ENCODE data around the gene DDO. TPM values are rescaled to one million over a fixed set of nuclear protein-coding genes. Genes with fewer than 3 reads are reported as not detected.
A peak's percentile ranks its signal among the peaks of the same experiment; 100 is the strongest.
"Not testable (repeated sequence)": the region's sequence is repeated elsewhere in the genome, so short reads cannot be mapped to it uniquely, and the experiment has no call there.

Gene DDO, protein sequence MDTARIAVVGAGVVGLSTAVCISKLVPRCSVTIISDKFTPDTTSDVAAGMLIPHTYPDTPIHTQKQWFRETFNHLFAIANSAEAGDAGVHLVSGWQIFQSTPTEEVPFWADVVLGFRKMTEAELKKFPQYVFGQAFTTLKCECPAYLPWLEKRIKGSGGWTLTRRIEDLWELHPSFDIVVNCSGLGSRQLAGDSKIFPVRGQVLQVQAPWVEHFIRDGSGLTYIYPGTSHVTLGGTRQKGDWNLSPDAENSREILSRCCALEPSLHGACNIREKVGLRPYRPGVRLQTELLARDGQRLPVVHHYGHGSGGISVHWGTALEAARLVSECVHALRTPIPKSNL
- total RNA-seq (2014; rRNA removed; shearing (Covaris generic)) = 0.53 TPM in 1 of 2 replicates, not detected in the other

DNA sequence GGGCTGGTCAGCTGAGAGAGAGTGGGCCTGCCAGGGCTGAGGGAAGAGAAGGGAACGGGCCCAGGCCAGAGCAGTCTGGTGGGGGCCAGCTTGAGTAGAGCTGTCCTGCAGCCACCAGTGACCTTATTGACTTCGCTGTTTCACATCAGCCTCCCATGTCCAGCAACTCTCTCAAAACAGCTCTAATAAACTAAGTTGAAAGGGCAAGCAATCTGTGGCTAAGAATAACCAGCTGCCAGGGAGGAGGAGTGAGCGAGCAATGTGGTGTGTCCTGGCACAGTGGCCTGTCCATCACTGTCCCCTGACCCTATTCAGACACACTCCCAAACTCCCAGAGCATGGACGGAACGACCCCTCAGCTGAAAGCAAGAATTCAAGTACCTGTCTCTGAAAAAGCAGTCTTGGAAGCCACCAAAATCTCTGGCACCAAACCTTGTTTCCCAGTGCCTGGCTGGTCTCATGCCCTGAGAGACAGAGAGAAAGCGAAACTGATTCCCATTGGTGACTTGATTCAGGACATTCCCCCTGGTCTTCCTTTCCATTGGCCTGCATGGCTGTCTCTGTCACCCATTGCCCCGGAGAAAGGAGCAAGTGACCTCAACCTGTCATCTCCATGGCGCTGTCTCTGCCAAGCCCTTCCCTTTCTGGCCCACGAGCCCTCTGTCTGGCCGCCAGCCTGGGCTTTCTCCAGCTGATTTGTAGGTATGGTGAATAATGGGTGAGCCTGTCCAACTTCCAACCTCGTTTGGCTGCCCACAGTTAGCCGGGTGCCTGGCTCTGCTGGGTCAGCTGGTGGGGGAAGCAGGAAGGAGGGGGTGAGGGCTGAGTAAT, at the start of gene DDO:
Gene DDO (minus strand): TSS at position 490 of the 831 bp plus-strand sequence. CDS start 2,113 bp downstream, outside the sequence.
- peak within 1 kb of the TSS; percentile 9 for H3K4me3 ChIP-seq
- no peaks in the 10 kb centered on the region for H3K9me3 ChIP-seq (replicated peaks)
- H3K27me3 ChIP-seq (replicated peaks) = no peaks in the 10 kb centered on the region
- DNase-seq (ENCODE audit: low read depth in 1 of 2, low spot score in 2 of 2) = peak in 1 of 2 experiments; percentile 20
- H3K4me1 ChIP-seq (replicated peaks) = peaks cover 7% of the 10 kb centered on the region; the same call in 1 of the 2 replicates
- no peak within 1 kb of the TSS for H3K27ac ChIP-seq
- no peaks in the 10 kb centered on the region for H3K36me3 ChIP-seq

DNA sequence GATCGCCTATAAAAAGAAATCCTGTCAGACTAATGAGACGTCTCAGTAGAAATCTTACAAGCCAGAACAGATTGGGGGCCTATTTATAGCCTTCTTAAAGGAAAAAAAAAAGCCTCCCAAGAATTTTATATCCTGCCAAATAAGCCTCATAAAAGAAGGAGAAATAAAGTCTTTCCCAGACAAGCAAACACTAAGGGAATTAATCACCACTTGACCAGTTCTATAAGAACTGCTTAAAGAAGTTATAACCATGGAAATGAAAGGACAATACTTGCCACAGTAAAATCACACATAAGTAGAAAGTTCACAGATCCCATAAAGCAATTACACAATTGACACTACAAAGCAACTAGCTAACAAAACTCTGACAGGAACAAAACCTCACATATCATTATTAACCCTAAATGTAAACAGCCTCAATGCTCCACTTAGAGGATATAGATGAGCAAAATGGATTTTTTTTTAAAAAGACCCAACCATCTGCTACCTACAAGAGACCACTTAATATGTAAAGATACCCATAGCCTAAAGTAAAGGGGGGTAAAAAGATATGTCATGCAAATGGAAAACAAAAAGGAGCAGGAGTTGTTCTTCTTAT, 47.6 kb upstream of the DDO start:
- Histone ChIP-seq H3K4me1 (replicated peaks) (no peaks in the 10 kb centered on the region), H3K27ac (no peak overlapping the region), H3K36me3 (no peaks in the 10 kb centered on the region), H3K4me3 (no peak overlapping the region), H3K27me3 (replicated peaks) (0 out of 2 replicates have a peak, but pooled peaks cover 4% of the 10 kb centered on the region), H3K9me3 (replicated peaks) (peaks cover 9% of the 10 kb centered on the region; the same call in 1 of the 2 replicates)
- DNase-seq (ENCODE audit: low read depth in 1 of 2, low spot score in 2 of 2) = no peak

DNA sequence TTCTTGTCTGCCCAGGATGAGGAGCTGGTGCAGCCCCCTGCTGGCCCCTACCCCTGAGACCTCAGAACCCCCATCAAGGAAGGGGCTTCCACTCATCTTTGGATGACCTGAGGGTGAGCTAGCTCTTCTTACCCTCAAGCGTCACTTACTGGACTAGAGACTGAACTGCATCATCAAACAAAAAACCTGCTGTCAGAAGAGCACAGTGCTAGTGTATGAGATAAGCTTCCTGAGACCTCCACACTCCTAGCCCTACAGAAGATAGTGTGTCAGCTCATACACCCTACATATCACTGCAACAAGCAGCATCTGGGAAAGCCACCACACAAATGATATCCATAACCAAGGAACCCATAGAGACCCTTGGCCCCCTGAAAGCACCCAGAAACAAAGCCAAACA, 46.0 kb upstream of the DDO start:
- no peak overlapping the region for H3K27ac ChIP-seq
- no peaks in the 10 kb centered on the region for H3K4me1 ChIP-seq (replicated peaks)
- no peaks in the 10 kb centered on the region for H3K36me3 ChIP-seq
- no peak overlapping the region for H3K4me3 ChIP-seq
- H3K9me3 ChIP-seq (replicated peaks) = peaks cover 9% of the 10 kb centered on the region; the same call in 1 of the 2 replicates
- H3K27me3 ChIP-seq (replicated peaks) = 0 out of 2 replicates have a peak, but pooled peaks cover 4% of the 10 kb centered on the region
- DNase-seq (ENCODE audit: low read depth in 1 of 2, low spot score in 2 of 2) = no peak

DNA sequence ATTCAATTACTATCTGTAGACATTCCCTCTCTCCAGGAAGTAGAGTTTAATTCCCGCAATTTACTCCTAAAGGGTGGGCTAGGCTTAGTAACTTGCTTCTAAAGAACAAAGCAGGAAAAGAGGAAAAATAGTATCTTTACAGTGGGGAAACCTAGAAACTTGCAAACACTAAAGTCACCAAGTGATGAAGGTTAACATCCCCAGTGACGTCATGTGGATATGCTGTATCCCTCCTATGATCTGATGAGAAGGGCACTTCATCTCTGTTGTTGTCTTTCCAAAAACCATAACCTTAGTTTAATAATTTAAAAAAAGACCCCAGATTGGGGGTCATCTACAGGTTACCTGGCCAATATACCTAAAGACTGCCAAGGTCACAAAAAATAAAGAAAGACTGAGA, 43.8 kb upstream of the DDO start:
- no peak for DNase-seq (ENCODE audit: low read depth in 1 of 2, low spot score in 2 of 2)
- H3K9me3 ChIP-seq (replicated peaks) = peaks cover 9% of the 10 kb centered on the region; the same call in 1 of the 2 replicates

DNA sequence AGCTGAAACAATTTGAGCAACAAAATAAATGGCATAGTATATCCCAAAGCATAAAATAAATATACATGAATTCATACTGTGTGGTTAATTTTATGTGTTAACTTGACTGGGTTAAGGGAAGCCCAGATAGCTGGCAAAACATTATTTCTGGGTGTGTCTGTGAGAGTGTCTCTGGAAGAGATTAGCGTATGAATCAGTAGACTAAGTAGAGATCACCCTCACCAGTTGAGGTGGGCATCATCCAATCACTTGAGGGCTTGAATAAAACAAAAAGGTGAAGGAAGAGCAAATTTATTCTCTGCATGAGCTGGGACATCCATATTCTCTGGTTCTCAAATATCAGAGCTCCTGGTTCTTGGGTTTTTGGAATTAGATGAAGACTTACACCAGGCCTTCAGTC, 43.1 kb upstream of the DDO start:
- no peaks in the 10 kb centered on the region for H3K27me3 ChIP-seq (replicated peaks)
- no peak overlapping the region for H3K4me3 ChIP-seq
- peaks cover 9% of the 10 kb centered on the region; the same call in 1 of the 2 replicates for H3K9me3 ChIP-seq (replicated peaks)
- no peaks in the 10 kb centered on the region for H3K36me3 ChIP-seq
- no peaks in the 10 kb centered on the region for H3K4me1 ChIP-seq (replicated peaks)
- DNase-seq (ENCODE audit: low read depth in 1 of 2, low spot score in 2 of 2) = no peak
- H3K27ac ChIP-seq = no peak overlapping the region

More for the DNA sequence above, 43.8 kb upstream of the DDO start:
- H3K27ac ChIP-seq = no peak overlapping the region
- H3K27me3 ChIP-seq (replicated peaks) = no peaks in the 10 kb centered on the region
- H3K4me3 ChIP-seq = no peak overlapping the region
- no peaks in the 10 kb centered on the region for H3K36me3 ChIP-seq
- H3K4me1 ChIP-seq (replicated peaks) = no peaks in the 10 kb centered on the region

DNA sequence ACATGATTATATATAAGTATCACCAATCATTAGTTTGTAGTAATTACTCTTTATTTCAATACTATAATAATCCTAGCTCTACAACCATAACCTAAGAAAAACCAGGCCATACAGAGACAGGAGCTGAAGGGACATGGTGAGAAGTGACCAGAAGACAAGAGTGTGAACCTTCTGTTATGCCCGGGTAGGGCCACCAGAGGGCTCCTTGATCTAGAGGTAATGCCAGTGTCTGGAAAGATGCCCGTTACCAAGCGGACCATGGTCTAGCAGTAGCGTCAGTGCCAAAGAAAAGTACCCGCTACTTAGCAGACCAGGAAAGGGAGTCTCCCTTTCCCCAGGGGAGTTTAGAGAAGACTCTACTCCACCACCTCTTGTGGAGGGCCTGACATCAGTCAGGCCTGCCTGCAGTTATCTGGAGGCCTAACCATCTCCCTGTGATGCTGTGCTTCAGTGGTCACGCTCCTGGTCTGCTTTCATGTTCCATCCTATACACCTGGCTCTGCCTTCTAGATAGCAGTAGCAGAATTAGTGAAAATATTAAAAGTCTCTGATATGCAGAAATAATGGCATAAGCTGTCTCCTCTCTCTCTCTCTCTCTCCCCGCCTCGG, 42.3 kb upstream of the DDO start:
- not testable (repeated sequence) for H3K9me3 ChIP-seq (replicated peaks); H3K27me3 ChIP-seq (replicated peaks); H3K27ac ChIP-seq; H3K4me1 ChIP-seq (replicated peaks); H3K36me3 ChIP-seq; H3K4me3 ChIP-seq
- peak; percentile 20 to 61 for DNase-seq (ENCODE audit: low read depth in 1 of 2, low spot score in 2 of 2)

DNA sequence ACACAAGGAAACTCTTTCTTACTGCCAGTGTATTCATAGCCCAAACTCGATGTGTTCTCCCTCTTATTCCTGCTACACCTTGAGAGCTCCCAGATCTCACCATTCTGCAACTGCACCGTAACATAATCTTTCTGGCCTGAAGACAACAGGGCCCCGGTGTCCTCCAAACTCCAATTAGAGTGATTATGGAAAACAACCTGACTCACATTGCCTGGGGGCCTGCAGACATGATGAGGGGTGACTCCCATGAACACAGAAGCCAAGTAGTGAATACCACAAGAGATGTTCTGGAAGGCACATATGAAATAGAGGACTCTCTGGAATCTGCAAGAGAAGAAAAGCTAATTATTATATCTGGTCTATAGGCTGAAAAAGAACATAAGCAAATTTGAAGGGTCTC, 41.3 kb upstream of the DDO start:
- no peaks in the 10 kb centered on the region for H3K36me3 ChIP-seq
- no peak overlapping the region for H3K27ac ChIP-seq
- H3K4me1 ChIP-seq (replicated peaks) = no peaks in the 10 kb centered on the region
- H3K9me3 ChIP-seq (replicated peaks) = peaks cover 3% of the 10 kb centered on the region; the same call in 1 of the 2 replicates
- no peaks in the 10 kb centered on the region for H3K27me3 ChIP-seq (replicated peaks)
- no peak for DNase-seq (ENCODE audit: low read depth in 1 of 2, low spot score in 2 of 2)
- H3K4me3 ChIP-seq = no peak overlapping the region

- H3K4me1 ChIP-seq (replicated peaks) = no peaks in the 10 kb centered on the region
- no peaks in the 10 kb centered on the region for H3K36me3 ChIP-seq
- H3K27me3 ChIP-seq (replicated peaks) = 0 out of 2 replicates have a peak, but pooled peaks cover 7% of the 10 kb centered on the region
- no peak overlapping the region for H3K4me3 ChIP-seq
- H3K27ac ChIP-seq = no peak overlapping the region
- H3K9me3 ChIP-seq (replicated peaks) = no peaks in the 10 kb centered on the region
- DNase-seq (ENCODE audit: low read depth in 1 of 2, low spot score in 2 of 2) = no peak
Measured at GRCh38 chr6:110449541-110449895, 34.1 kb upstream of the DDO start.

DNA sequence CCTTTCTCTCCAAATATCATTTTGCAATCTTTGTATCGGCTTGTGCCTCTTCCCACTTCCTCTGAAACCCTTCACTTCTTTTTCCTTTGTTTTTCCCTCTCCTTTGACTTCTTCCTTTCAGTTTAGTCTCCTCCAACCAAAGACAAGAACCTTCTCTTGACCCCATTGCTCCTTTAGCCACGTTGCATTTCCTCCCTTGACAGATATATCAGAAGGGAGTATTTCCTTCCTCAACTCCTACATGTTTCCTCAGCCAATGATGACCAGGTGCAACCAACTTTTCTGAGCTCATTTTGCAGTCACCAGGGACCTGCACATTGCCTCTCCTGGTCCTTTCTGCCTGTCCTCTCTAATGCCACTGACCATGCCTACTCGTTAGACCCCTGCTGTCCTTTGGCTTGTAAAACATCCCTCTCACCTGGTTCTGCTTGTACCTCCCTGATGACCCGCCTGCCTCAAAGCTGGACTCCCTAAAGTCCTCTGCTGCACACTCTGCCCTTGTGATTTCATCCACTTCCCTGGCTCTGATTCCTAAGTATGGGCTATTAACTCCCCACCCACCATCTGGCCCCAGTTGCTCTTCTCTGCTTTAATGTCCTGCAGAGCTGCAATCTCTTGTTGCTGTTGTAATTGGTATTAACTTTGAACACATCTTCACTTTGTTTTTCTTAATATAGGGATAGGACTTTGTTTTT, 33.6 kb upstream of the DDO start:
- DNase-seq (ENCODE audit: low read depth in 1 of 2, low spot score in 2 of 2) = no peak
- Histone ChIP-seq H3K4me1 (replicated peaks) (no peaks in the 10 kb centered on the region), H3K36me3 (no peaks in the 10 kb centered on the region), H3K27ac (no peak overlapping the region), H3K4me3 (no peak overlapping the region), H3K9me3 (replicated peaks) (no peaks in the 10 kb centered on the region), H3K27me3 (replicated peaks) (0 out of 2 replicates have a peak, but pooled peaks cover 7% of the 10 kb centered on the region)

GRCh38 chr6:110447761-110448160, 32.4 kb upstream of the DDO start:
- no peaks in the 10 kb centered on the region for H3K36me3 ChIP-seq
- DNase-seq (ENCODE audit: low read depth in 1 of 2, low spot score in 2 of 2) = no peak

DNA sequence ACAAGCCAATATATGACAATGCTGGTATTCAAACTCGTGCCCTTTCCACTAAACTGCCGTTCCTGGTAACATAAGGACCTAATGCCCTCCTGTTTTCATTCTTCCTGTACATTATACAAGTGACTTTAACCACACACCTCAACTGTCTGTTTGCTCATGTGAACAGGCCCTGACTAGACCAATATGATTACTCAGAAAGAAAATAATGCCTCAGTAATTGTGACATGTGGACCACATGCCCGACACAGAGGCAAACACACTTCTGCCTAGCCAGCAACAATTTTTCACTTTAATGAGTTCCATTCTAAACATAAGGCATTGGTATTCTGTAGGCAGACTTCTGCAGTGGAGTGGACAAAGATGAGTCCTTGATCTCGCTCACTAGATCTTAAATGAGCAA, 31.0 kb upstream of the DDO start:
- H3K27me3 ChIP-seq (replicated peaks) = peaks cover 9% of the 10 kb centered on the region; the same call in 1 of the 2 replicates

More at GRCh38 chr6:110447761-110448160, 32.4 kb upstream of the DDO start:
- Histone ChIP-seq H3K9me3 (replicated peaks) (no peaks in the 10 kb centered on the region), H3K27ac (no peak overlapping the region), H3K4me3 (no peak overlapping the region), H3K27me3 (replicated peaks) (peaks cover 7% of the 10 kb centered on the region; the same call in 1 of the 2 replicates), H3K4me1 (replicated peaks) (no peaks in the 10 kb centered on the region)

GRCh38 chr6:110440026-110440425, 24.7 kb upstream of the DDO start:
- H3K4me1 ChIP-seq (replicated peaks) = no peaks in the 10 kb centered on the region
- no peak overlapping the region for H3K27ac ChIP-seq
- 0 out of 2 replicates have a peak, but pooled peaks cover under 1% of the 10 kb centered on the region for H3K9me3 ChIP-seq (replicated peaks)
- DNase-seq (ENCODE audit: low read depth in 1 of 2, low spot score in 2 of 2) = no peak
- peaks cover 2% of the 10 kb centered on the region; the same call in 1 of the 2 replicates for H3K27me3 ChIP-seq (replicated peaks)
- no peak overlapping the region for H3K4me3 ChIP-seq
- H3K36me3 ChIP-seq = no peaks in the 10 kb centered on the region

More for the DNA sequence above, 31.0 kb upstream of the DDO start:
- no peak overlapping the region for H3K27ac ChIP-seq
- H3K9me3 ChIP-seq (replicated peaks) = no peaks in the 10 kb centered on the region
- no peaks in the 10 kb centered on the region for H3K36me3 ChIP-seq
- H3K4me3 ChIP-seq = no peak overlapping the region
- no peak for DNase-seq (ENCODE audit: low read depth in 1 of 2, low spot score in 2 of 2)
- H3K4me1 ChIP-seq (replicated peaks) = no peaks in the 10 kb centered on the region

DNA sequence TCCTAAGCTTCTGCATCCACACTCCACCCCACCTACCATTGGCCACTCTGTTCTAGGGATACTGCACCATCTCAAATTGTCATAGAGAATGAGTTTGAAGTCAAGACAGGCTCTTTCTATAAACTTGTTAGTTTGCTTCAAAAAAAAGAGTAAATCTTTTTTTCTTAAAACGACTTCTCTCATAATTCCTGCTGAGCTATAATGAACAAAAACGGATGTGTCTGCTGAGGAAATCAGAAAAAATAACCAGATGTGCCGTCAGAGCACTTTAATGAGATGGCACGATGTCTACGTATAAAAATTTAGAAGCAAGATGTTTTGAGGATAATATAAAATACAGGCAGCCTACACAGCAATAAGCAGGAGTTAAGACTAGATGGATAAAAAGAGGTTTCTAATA, 24.0 kb upstream of the DDO start:
- Histone ChIP-seq H3K9me3 (replicated peaks) (0 out of 2 replicates have a peak, but pooled peaks cover 2% of the 10 kb centered on the region), H3K4me3 (no peak overlapping the region), H3K27me3 (replicated peaks) (peaks cover 2% of the 10 kb centered on the region; the same call in 1 of the 2 replicates), H3K4me1 (replicated peaks) (no peaks in the 10 kb centered on the region), H3K36me3 (no peaks in the 10 kb centered on the region), H3K27ac (no peak overlapping the region)
- DNase-seq (ENCODE audit: low read depth in 1 of 2, low spot score in 2 of 2) = no peak

Measured in SJSA1 (cell line).